PFSK-1 (cell line): Measurements from ENCODE around the gene CNTNAP2.

ENCODE experiments used
- POLR2AphosphoS5 ChIP-seq: IDR thresholded peaks from 2 replicates; pipeline ENCODE4 v1.6.1; 2012; ENCODE audit warnings: low read depth, mild to moderate bottlenecking, control low read depth, low read length, moderate library complexity
- REST ChIP-seq, 2 experiments: IDR thresholded peaks; 2 replicates each; pipeline versions ENCODE4 v1.6.1 to v1.8.0; 2011 to 2012; ENCODE audit warnings: low read depth in 2 of 2, low read length in 2 of 2, control low read depth in 1 of 2, inconsistent platforms in 1 of 2, mild to moderate bottlenecking in 1 of 2, moderate library complexity in 1 of 2; ENCODE audit not compliant: insufficient read depth in 1 of 2
- SIN3A ChIP-seq: IDR thresholded peaks from 2 replicates; pipeline ENCODE4 v1.6.1; 2012; ENCODE audit warnings: mild to moderate bottlenecking, low read length, moderate library complexity, borderline replicate concordance; ENCODE audit not compliant: insufficient read depth
- TAF1 ChIP-seq: IDR thresholded peaks from 2 replicates; pipeline ENCODE4 v1.6.1; 2012; ENCODE audit warnings: low read length, control low read depth, borderline replicate concordance; ENCODE audit not compliant: insufficient read depth

GRCh38 chr7:147044941-147045340 is 928.3 kb downstream of the CNTNAP2 start:
- TF ChIP-seq POLR2AphosphoS5 (no peak), TAF1 (no peak), SIN3A (no peak), REST (IDR thresholded peaks at IDR 0.05; ENCODE audit: insufficient read depth in 1 of 2, low read depth in 2 of 2, low read length in 2 of 2) (no peak)
